HG03460 (cell line): Measurements from ENCODE around the gene STXBP1.

Experiments
- ATAC-seq: cut with Tn5 transposase; IDR thresholded peaks from one replicate; pipeline ENCODE4 v1.9.1; 2021; ENCODE audit not compliant: unreplicated experiment

Gene STXBP1

GRCh38 chr9:127731938-127732337 is 119.9 kb downstream of the STXBP1 start:
- ATAC-seq: no peak

- ATAC-seq: no peak
These were observed 120.4 kb downstream of the STXBP1 start for GRCh38 chr9:127732444-127732843.

GRCh38 chr9:127733614-127734013 is 121.5 kb downstream of the STXBP1 start:
- no peak for ATAC-seq

GRCh38 chr9:127734247-127734746 is 122.2 kb downstream of the STXBP1 start:
- ATAC-seq: no peak

- peak; percentile 86 for ATAC-seq
These were observed 122.9 kb downstream of the STXBP1 start, which contains the start of gene TOR2A for GRCh38 chr9:127734747-127735529. TSS of gene TOR2A (minus strand) at chr9:127735294. CDS start at chr9:127735270, 24 bp downstream.

GRCh38 chr9:127735530-127736185 is 123.6 kb downstream of the STXBP1 start:
- ATAC-seq: peak; percentile 11

- no peak for ATAC-seq
These were observed 126.6 kb downstream of the STXBP1 start for GRCh38 chr9:127738666-127739065.

GRCh38 chr9:127739614-127740330 is 127.7 kb downstream of the STXBP1 start:
- ATAC-seq: no peak

GRCh38 chr9:127741831-127742434 is 129.9 kb downstream of the STXBP1 start:
- ATAC-seq: no peak
